Cardiac fibroblast (primary cell): ENCODE data around the gene SLC15A2.

Experiments
- DNase-seq, 2 donors: peaks; one replicate each; pipeline versions ENCODE4 v3.0.0 to v3.0.0-alpha.2; 2010; ENCODE audit warnings: low read depth in 2 of 2
- H3K4me3 ChIP-seq, 2 donors: replicated peaks in 1 of 2; 1 replicate in 1 of 2; 2 replicates in 1 of 2; pipeline ENCODE4 v1.5.1; 2011; ENCODE audit warnings: low read depth in 2 of 2, low read length in 2 of 2, mild to moderate bottlenecking in 2 of 2, moderate library complexity in 1 of 2
- TF ChIP-seq, protein P1 (sequence below): IDR thresholded peaks from one replicate; pipeline ENCODE4 v1.5.1; 2011; ENCODE audit warnings: low read depth, mild to moderate bottlenecking, low read length, inconsistent platforms

SLC15A2 gene

DNA sequence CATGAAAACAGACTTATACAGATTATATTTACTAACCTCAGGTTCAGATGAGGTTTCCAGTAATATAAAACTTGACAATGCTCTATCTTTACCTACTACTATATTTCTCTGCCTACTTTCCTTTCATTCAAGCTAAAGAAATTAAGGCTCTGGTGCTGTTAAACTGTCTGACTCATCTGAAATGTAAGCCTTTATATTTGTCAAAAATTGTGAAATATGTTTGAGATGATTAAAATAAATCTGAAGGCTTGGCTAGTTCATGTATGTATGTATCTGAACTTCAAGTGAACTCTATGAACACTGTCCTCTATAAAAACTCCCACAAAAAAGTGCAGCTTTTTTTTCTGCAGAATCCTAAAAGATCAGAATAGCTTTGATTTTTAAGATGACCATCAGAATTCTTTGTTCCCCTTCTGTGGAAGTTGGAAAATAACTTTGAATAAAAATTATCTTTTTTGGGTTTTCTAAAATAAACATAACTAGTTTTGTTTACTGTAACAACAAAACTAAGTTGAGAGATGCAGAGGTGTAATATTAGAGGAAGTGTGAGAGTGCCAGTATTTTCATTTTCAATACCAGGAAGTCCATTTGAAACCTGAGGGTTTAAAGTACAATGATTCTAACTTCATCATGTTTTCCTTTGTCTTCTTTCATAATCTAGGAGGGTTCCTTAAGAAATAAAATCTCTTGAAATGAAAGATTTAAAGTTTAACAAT, 85.7 kb downstream of the SLC15A2 start:
- H3K4me3 ChIP-seq, result no peak overlapping the region
- no peak for DNase-seq
- TF ChIP-seq, protein P1, sequence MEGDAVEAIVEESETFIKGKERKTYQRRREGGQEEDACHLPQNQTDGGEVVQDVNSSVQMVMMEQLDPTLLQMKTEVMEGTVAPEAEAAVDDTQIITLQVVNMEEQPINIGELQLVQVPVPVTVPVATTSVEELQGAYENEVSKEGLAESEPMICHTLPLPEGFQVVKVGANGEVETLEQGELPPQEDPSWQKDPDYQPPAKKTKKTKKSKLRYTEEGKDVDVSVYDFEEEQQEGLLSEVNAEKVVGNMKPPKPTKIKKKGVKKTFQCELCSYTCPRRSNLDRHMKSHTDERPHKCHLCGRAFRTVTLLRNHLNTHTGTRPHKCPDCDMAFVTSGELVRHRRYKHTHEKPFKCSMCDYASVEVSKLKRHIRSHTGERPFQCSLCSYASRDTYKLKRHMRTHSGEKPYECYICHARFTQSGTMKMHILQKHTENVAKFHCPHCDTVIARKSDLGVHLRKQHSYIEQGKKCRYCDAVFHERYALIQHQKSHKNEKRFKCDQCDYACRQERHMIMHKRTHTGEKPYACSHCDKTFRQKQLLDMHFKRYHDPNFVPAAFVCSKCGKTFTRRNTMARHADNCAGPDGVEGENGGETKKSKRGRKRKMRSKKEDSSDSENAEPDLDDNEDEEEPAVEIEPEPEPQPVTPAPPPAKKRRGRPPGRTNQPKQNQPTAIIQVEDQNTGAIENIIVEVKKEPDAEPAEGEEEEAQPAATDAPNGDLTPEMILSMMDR, result no peak

DNA sequence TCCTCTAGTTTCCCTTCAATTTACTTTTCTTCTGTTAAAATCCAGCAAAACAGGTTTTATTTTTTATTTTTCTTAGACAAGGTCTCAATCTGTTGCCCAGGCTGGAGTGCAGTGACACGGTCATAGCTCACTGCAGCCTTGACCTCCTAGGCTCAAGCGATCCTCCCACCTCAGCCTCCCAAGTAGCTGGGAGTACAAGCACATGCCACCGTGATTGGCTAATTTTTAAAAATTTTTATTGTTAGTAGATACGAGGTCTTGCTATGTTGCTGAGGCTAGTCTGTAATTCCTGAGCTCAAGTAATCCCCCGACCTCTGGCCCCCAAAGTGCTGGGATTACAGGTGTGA, 86.2 kb downstream of the SLC15A2 start:
- H3K4me3 ChIP-seq, result no peak overlapping the region
- TF ChIP-seq, protein P1, result no peak
- DNase-seq, result no peak

DNA sequence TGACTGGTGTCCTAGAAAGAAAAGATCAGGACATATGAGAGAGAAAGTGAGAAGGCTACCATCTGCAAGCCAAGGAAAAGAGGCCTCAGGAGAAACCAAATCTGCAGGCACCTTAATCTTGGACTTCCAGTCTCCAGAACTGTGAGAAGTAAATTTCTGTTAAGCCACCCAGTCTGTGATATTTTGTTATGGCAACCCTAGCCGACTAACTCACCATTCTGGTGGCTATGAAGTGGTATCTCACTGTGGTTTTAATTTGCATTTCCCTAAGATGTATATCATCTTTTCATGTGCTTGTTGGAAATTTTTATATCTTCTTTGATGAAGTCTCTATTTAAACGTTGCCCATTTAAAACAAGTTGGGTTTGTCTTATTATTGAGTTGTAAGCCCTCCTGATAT, 87.3 kb downstream of the SLC15A2 start:
- TF ChIP-seq, protein P1, result no peak
- no peak overlapping the region for H3K4me3 ChIP-seq
- DNase-seq, result no peak

DNA sequence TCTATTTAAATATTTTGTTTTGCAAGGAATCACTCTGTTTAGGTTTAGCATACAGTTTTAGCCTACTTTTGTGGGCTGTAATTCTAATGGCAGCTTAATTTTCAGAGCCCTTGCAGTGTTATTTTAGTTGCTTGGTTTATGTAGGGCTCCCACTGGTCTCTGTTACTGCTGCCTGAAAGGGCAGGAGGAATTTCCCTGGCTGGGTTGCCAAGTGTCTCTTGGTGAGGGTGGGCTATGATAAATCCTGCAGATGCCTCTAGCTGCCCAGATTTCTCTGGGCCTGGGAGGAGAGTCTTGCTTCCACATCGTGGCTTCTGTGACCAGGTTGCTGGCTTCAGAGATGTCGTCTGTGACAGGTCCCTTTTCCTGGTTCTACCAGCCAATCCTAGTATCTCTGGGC, 91.6 kb downstream of the SLC15A2 start:
- H3K4me3 ChIP-seq, result no peak overlapping the region
- DNase-seq, result no peak
- TF ChIP-seq, protein P1, result no peak

DNA sequence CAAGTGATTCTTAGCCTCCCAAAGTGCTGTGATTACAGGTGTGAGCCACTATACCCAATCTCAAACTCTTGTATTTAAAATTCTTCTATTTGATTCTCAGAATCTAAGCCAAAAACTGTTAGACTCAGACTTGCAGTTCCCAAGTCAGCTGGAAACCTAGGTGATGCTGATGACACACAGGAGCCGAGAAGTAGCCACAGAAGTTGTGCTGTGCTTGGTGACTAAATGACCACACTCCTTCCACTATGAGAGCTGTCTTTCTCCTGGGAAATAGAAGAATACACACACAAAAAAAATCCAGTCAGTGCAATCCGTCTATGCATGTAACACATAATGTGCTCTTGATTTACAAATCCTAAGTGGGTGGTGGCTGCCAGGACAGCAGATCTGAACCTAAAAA, 93.9 kb downstream of the SLC15A2 start:
- DNase-seq, result no peak
- TF ChIP-seq, protein P1, result no peak
- H3K4me3 ChIP-seq, result no peak overlapping the region

DNA sequence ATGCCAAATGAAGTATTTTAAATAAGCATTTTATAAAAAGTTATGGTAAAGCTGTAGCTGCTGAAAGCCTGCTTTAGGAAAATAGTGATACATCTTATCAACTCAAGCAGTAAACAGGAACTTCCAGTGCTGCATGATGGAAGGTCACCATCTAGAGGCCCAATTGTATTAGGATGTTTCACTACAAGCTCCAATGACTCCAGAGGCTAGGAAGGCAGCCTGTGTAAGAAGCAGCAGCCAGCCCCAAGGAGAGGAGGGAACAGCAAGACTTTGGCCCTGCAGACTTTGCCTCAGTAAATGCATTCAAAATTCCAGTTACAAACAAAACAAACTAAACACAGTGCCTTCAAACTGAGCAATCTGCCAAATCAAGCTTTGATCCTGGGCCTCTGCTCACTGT, 95.7 kb downstream of the SLC15A2 start:
- DNase-seq, result peak in 1 of 2 donors; percentile 39
- TF ChIP-seq, protein P1, result no peak
- H3K4me3 ChIP-seq, result no peak overlapping the region
